K562 (cell line): Measurements from ENCODE around the gene WNK1. TPM values are rescaled to one million over a fixed set of nuclear protein-coding genes. Genes with fewer than 3 reads are reported as not detected.

Experiments used
- ATAC-seq: fragments of 200-7000 bp; cut with Tn5 transposase; 3 replicates; pipeline ENCODE4 v1.9.1; 2020; ENCODE audit warnings: moderate library complexity
- BruUV-seq: library from RNA; stranded (reverse); fragments of 400-500 nt; replicated peaks from 2 replicates; lab custom pipeline; 2021; lab: Mats Ljungman, UMichigan
- CTCF ChIA-PET: fragments of 300-600 bp; formaldehyde crosslinking; extraction: SDS; loops from one replicate; lab custom pipeline; 2021; ENCODE audit warnings: low intra/inter-chr PET ratio; lab: Yijun Ruan, JAX
- POLR2A ChIA-PET: fragments of 300-600, 350-650 bp; sonication (Branson Sonifier 250); formaldehyde crosslinking; extraction: SDS; loops from one replicate; lab custom pipeline; 2021; ENCODE audit warnings: antibody characterized with exemption, inconsistent platforms; lab: Yijun Ruan, JAX
- DNase-seq, 4 experiments: peaks; one replicate each; pipeline versions ENCODE4 v3.0.0 to v3.0.0-alpha.2; 2011 to 2018; ENCODE audit warnings: low spot score in 3 of 4, mixed read lengths in 3 of 4; ENCODE audit errors: extremely low read depth in 1 of 4
- FAIRE-seq: peaks from 2 replicates; lab custom pipeline; 2011; peaks lifted over from hg19 to GRCh38; lab: Jason Lieb, UNC
- H2AFZ ChIP-seq: 2 replicates; pipeline ENCODE4 v1.6.0; 2011; ENCODE audit warnings: low read depth, low read length, control low read depth, inconsistent platforms
- H3K27ac ChIP-seq: fragments of 200-600 bp; 3 replicates; pipeline ENCODE4 v1.8.0; 2011; ENCODE audit warnings: low read depth, mild to moderate bottlenecking, control low read depth, inconsistent platforms, low read length, moderate library complexity, mixed read lengths; ENCODE audit errors: extremely low read depth
- H3K27me3 ChIP-seq, 2 experiments: fragments of 300-600 bp in 1 of 2; 2 replicates in 1 of 2; 3 replicates in 1 of 2; pipeline versions ENCODE4 v1.6.0 to v1.8.0; 2011; ENCODE audit warnings: inconsistent platforms in 2 of 2, low read length in 2 of 2, mild to moderate bottlenecking in 1 of 2, mixed read lengths in 1 of 2, moderate library complexity in 1 of 2; ENCODE audit not compliant: control insufficient read depth in 2 of 2, insufficient read depth in 2 of 2
- H3K36me3 ChIP-seq: fragments of 300-600 bp; 3 replicates; pipeline ENCODE4 v1.8.0; 2011; ENCODE audit warnings: mild to moderate bottlenecking, low read length, inconsistent platforms; ENCODE audit not compliant: control insufficient read depth, insufficient read depth
- H3K4me1 ChIP-seq, 2 experiments: fragments of 200-600 bp in 1 of 2; replicated peaks in 1 of 2; 2 replicates in 1 of 2; 3 replicates in 1 of 2; pipeline versions ENCODE4 v1.5.1 to v1.8.0; 2011; ENCODE audit warnings: inconsistent platforms in 2 of 2, low read length in 2 of 2, mild to moderate bottlenecking in 1 of 2, mixed read lengths in 1 of 2, moderate library complexity in 1 of 2; ENCODE audit not compliant: control insufficient read depth in 2 of 2, insufficient read depth in 2 of 2
- H3K4me2 ChIP-seq: 2 replicates; pipeline ENCODE4 v1.6.1; 2011; ENCODE audit warnings: low read length, control low read depth, inconsistent platforms, mixed read lengths; ENCODE audit not compliant: insufficient read depth
- H3K4me3 ChIP-seq: fragments of 200-600 bp; sonication (generic), shearing (Covaris generic); 2 replicates; pipeline ENCODE4 v1.5.1; 2016; ENCODE audit warnings: control low read depth, inconsistent platforms
- H3K79me2 ChIP-seq: fragments of 200-600 bp; 3 replicates; pipeline ENCODE4 v1.8.0; 2011; ENCODE audit warnings: low read length, inconsistent platforms; ENCODE audit not compliant: control insufficient read depth, insufficient read depth
- H3K9ac ChIP-seq, 2 experiments: 2 replicates each; pipeline versions ENCODE4 v1.6.0 to v1.6.1; 2011; ENCODE audit warnings: low read depth in 2 of 2, low read length in 2 of 2, control low read depth in 1 of 2, inconsistent platforms in 1 of 2, mild to moderate bottlenecking in 1 of 2, mixed read lengths in 1 of 2; ENCODE audit not compliant: insufficient read depth in 1 of 2
- H3K9me1 ChIP-seq: one replicate; pipeline ENCODE4 v1.6.0; 2011; ENCODE audit warnings: inconsistent platforms, mild to moderate bottlenecking, low read length, moderate library complexity; ENCODE audit not compliant: control insufficient read depth, insufficient read depth
- H3K9me3 ChIP-seq: replicated peaks from 2 replicates; pipeline ENCODE4 v1.5.1; 2011; ENCODE audit warnings: low read depth, low read length, inconsistent platforms; ENCODE audit not compliant: control insufficient read depth, insufficient read depth
- H4K20me1 ChIP-seq: replicated peaks from 2 replicates; pipeline ENCODE4 v1.6.1; 2011; ENCODE audit warnings: low read length, inconsistent platforms, mixed read lengths; ENCODE audit not compliant: control insufficient read depth, insufficient read depth
- CCNT2 ChIP-seq: IDR thresholded peaks from 2 replicates; pipeline ENCODE4 v1.6.1; 2011; ENCODE audit warnings: borderline replicate concordance, low read depth, mild to moderate bottlenecking, moderate library complexity, mixed read lengths, low read length; ENCODE audit not compliant: insufficient read length; ENCODE audit errors: extremely low read depth
- FOXK1 ChIP-seq: sonication (generic); formaldehyde crosslinking; IDR thresholded peaks from 2 replicates; pipeline ENCODE4 v1.8.0; 2022; ENCODE audit warnings: missing genetic modification reagents, mild to moderate bottlenecking, borderline replicate concordance
- TSC22D4 ChIP-seq: fragments of 450-650 bp; IDR thresholded peaks from 2 replicates; pipeline ENCODE4 v1.6.1; 2016; ENCODE audit warnings: missing genetic modification characterization, missing biosample characterization, control low read depth
- ZNF778 ChIP-seq: fragments of 450-650 bp; formaldehyde crosslinking; IDR thresholded peaks from 2 replicates; pipeline ENCODE4 v1.4.0; 2020; ENCODE audit warnings: mild to moderate bottlenecking, moderate library complexity
- in situ Hi-C: fragments of 300-500 bp; cut with MboI; formaldehyde crosslinking; loops from 4 replicates; pipeline ENCODE4 v1.15.0; 2018; ENCODE audit warnings: inconsistent platforms, mixed read lengths
- intact Hi-C: fragments of 100-400 bp; cut with micrococcal nuclease; formaldehyde crosslinking; loops from 2 replicates; pipeline ENCODE4 v1.14.2; 2022
- polyA plus RNA-seq, 8 experiments: library from polyadenylated mRNA; depleted of rRNA in 4 of 8; stranded (reverse) in 5 of 8; unstranded in 3 of 8; fragments of >200 nt; fragmentation: Nextera tagmentation in 2 of 8; fragmentation: Illumina TruSeq in 1 of 8; extraction: Ambion mirVana in 2 of 8; extraction: Trizol in 1 of 8; gene quantifications; 2 replicates each; pipeline versions ENCODE4 v1.2.1 to v1.2.3, GENCODE V29; 2011 to 2014; ENCODE audit warnings: inconsistent platforms in 1 of 8, missing spikeins in 1 of 8
- total RNA-seq, 7 experiments: library from RNA; depleted of rRNA in 6 of 7; stranded (reverse); fragments of >200 nt in 6 of 7; fragmentation: Illumina TruSeq in 2 of 7; extraction: Trizol in 2 of 7; gene quantifications; 2 replicates each; pipeline versions ENCODE4 v1.2.1 to v1.2.3, GENCODE V29; 2011 to 2021; ENCODE audit warnings: low replicate concordance in 1 of 7
- TF ChIP-seq, protein P1 (sequence below): fragments of 450-650 bp; IDR thresholded peaks from 2 replicates; pipeline ENCODE4 v1.6.1; 2014; ENCODE audit warnings: low read depth, mild to moderate bottlenecking, moderate library complexity, borderline replicate concordance
- TF ChIP-seq, protein P2 (sequence below), 3 experiments: fragments of 200-800 bp in 1 of 3; fragments of 250-450 bp in 1 of 3; fragments of 450-650 bp in 1 of 3; sonication (Bioruptor Pico) in 1 of 3; sonication (Bioruptor generic) in 1 of 3; formaldehyde crosslinking in 1 of 3; IDR thresholded peaks; 2 replicates each; pipeline versions ENCODE4 v1.6.1 to v1.8.0; 2016 to 2022; ENCODE audit warnings: mild to moderate bottlenecking in 2 of 3, missing genetic modification characterization in 2 of 3, missing compliant biosample characterization in 1 of 3, moderate library complexity in 1 of 3

WNK1 gene
- total and polyA plus RNA-seq, 9 of the 15 experiments (the other 6 are each of a cell fraction or from before 2014, with no cell fraction given) = 4.3 to 73.9 (median 31.0) TPM

DNA sequence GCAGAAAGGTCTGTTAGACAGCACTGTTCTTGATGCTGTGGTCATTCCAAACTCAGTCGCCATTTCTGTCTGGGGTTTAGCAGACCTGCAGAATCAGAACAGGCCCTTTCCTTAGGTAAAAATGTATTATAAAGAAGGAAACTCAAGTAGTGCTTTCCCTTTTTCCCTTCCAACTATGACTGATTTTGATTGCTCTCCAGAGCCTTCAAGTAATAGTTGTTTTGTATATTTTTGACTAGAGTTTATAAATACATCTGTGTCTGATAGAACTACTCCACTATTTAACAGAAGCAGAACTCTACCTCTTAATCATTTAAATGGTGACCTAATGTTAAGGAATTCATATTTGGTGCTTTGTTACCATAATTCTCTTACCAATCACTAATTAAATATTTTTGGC lies 74.0 kb downstream of the WNK1 start (continued):
- TF ChIP-seq, protein P1, sequence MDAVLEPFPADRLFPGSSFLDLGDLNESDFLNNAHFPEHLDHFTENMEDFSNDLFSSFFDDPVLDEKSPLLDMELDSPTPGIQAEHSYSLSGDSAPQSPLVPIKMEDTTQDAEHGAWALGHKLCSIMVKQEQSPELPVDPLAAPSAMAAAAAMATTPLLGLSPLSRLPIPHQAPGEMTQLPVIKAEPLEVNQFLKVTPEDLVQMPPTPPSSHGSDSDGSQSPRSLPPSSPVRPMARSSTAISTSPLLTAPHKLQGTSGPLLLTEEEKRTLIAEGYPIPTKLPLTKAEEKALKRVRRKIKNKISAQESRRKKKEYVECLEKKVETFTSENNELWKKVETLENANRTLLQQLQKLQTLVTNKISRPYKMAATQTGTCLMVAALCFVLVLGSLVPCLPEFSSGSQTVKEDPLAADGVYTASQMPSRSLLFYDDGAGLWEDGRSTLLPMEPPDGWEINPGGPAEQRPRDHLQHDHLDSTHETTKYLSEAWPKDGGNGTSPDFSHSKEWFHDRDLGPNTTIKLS = no peak

DNA sequence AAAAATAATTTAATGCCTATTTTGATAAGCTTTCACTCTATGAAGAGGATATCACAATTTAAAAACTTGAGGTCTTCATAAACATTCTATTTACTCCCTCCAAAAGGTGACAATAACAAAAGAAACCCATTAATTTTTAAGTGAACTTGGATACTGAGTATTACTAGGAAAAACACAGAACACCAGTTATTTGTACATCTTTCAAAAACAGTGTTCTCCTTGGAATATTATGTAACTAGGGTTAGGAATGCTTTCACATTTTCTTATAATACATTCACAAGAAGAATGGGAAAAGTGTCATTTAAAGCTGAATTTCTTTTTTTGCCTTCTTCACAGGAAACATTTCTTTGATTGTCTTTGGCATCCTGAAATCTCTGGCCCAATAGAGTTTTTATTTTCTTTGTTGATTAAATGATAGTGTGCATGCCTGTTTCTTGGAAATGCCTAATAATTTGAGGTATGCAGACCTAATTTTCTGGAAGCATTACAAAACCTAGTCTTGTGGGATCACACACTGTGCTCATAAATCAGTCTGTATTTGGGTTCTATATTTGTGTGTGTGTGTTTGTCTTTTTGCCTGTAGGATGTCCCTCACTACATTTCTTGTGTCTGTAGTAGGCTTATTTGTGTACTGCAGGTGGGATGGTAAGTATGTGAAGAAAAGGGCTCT lies 76.5 kb downstream of the WNK1 start:
- ChIA-PET POLR2A (no interaction called here), CTCF (no interaction called here)
- in situ Hi-C loops (no loop called here), intact Hi-C loops (no loop called here)
- no peak overlapping the region for H3K4me2 ChIP-seq
- H3K9ac ChIP-seq = no peak overlapping the region
- no peak overlapping the region for H3K4me3 ChIP-seq
- no peak overlapping the region for H2AFZ ChIP-seq
- H3K9me1 ChIP-seq = no peaks in the 10 kb centered on the region
- ATAC-seq (no peak), FAIRE-seq (no peak), DNase-seq (no peak)
- no peaks in the 10 kb centered on the region for H3K4me1 ChIP-seq
- BruUV-seq = TSS peak; percentile 5
- peaks cover 53% of the 10 kb centered on the region for H3K36me3 ChIP-seq
- no peaks in the 10 kb centered on the region for H4K20me1 ChIP-seq
- peaks cover 21% of the 10 kb centered on the region for H3K79me2 ChIP-seq
- H3K27ac ChIP-seq = no peak overlapping the region
- H3K27me3 ChIP-seq = no peaks in the 10 kb centered on the region
- H3K9me3 ChIP-seq = no peaks in the 10 kb centered on the region
- TF ChIP-seq FOXK1 (CRISPR knock-in tag) (no peak), ZNF778 (CRISPR knock-in tag) (no peak), TSC22D4 (tag) (no peak), CCNT2 (no peak)
- TF ChIP-seq, protein P2, sequence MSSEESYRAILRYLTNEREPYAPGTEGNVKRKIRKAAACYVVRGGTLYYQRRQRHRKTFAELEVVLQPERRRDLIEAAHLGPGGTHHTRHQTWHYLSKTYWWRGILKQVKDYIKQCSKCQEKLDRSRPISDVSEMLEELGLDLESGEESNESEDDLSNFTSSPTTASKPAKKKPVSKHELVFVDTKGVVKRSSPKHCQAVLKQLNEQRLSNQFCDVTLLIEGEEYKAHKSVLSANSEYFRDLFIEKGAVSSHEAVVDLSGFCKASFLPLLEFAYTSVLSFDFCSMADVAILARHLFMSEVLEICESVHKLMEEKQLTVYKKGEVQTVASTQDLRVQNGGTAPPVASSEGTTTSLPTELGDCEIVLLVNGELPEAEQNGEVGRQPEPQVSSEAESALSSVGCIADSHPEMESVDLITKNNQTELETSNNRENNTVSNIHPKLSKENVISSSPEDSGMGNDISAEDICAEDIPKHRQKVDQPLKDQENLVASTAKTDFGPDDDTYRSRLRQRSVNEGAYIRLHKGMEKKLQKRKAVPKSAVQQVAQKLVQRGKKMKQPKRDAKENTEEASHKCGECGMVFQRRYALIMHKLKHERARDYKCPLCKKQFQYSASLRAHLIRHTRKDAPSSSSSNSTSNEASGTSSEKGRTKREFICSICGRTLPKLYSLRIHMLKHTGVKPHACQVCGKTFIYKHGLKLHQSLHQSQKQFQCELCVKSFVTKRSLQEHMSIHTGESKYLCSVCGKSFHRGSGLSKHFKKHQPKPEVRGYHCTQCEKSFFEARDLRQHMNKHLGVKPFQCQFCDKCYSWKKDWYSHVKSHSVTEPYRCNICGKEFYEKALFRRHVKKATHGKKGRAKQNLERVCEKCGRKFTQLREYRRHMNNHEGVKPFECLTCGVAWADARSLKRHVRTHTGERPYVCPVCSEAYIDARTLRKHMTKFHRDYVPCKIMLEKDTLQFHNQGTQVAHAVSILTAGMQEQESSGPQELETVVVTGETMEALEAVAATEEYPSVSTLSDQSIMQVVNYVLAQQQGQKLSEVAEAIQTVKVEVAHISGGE (CRISPR knock-in tag; IDR thresholded peaks at IDR 0.05) = no peak
